NOMO-1 treated with dmso at 0.1 percent for 144 hours (cell line): ENCODE measurements around the gene RBM4B.
A peak's percentile ranks its signal among the peaks of the same experiment; 100 is the strongest.

ENCODE experiments used
- DNase-seq: peaks from one replicate; lab custom pipeline; 2025; ENCODE audit not compliant: unreplicated experiment; lab: John Stamatoyannopoulos, UW

Gene RBM4B

DNA sequence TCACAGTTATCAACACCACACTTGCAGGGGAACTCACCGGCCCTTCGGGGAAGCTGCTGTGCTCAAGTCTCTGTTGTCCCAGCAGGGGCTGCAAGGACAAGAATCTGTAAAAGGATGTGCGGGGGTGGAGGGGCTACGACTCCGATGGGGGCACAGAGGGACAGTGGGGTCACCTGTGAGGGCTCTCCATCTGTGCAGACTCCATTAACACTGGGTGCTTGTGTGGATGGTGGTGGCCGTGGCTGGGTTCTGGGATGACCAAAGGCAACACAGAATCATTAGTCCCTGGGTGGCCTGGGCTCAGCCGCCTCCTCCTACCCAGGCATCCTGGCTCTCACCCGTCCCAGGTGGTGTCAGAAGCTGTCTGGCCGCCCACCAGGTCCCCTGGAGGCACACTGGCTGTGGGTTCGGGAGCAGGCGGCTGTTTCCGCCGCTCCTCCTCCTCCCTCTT lies 10.2 kb upstream of the RBM4B start:
- no peak for DNase-seq

DNA sequence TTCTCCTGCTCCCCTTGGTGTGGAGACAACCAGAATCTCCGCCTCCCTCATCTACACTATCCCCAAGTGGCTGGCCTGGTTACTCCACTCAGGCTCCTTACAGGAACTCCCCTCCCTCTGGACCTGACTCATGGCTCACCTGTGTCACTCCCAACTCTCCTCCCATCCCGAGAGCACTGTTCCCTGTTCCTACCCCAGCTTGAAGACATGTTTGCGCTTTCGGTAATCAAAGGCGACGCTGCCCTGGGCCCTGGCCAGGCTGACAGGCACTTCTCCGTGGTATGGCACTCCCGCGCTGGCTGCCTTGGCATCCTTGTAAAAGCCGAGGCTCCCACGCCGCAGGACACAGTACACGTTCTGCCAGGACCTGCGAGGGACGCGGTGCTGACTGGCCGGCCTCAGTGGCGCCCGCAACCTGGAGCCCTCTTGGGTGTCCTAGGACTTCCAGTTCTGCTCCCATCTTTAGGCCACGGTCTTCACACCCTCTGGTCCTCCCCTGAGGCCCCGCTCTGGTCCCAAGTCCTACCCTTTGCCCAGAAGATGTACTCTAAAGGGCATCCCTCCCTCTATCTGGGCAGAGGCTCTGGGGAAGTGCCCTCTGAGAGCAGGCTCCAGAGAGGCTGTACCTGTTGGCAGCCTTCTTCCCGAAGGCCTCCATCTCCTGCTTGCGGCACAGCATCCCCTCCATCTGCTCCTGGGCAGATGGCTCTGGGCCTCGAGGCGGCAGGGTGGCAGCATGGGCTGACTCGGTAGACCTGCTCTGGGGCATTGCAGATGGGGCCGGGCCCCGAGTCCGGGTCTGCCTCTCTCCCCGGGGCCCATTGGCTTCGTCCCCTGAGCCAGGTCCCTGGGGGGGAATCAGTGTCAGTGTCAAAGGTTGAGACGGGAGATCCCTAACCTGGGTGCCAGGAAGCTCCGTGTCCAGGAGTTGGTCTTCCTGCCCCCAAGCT lies 9.4 kb upstream of the RBM4B start:
- no peak for DNase-seq

DNA sequence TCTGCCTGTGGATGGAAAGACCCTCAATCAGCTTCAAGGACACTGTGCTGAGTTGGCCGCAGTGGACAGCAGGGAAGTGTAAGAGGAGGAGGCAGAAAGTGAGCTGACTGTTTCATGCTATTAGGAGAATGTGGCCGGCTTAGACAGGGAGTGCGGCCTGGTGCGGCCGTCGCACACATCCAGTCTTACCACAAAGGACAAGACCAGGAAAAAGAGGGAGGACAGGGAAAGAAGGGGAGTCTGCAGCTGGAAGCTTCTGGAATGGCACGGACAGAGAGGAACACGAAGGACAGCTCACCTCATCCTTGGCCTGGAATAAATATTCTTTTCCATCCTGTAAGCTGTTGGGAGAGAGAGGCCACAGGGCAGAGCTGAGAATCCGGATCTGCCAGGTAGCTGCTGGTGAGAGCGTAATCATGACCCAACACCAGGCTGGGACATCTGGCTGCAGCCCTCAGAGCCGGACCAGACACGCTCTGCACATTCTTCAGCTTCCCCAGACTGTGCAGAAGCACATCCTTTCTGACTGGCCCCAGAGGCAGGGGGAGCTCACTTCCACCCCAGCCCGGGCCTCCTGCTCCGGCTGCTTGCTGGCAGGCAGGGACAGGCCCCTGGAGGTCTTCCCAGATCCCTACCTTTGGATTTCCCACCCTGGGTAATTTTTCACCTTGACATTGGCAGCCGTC lies 8.6 kb upstream of the RBM4B start:
- DNase-seq: no peak

DNA sequence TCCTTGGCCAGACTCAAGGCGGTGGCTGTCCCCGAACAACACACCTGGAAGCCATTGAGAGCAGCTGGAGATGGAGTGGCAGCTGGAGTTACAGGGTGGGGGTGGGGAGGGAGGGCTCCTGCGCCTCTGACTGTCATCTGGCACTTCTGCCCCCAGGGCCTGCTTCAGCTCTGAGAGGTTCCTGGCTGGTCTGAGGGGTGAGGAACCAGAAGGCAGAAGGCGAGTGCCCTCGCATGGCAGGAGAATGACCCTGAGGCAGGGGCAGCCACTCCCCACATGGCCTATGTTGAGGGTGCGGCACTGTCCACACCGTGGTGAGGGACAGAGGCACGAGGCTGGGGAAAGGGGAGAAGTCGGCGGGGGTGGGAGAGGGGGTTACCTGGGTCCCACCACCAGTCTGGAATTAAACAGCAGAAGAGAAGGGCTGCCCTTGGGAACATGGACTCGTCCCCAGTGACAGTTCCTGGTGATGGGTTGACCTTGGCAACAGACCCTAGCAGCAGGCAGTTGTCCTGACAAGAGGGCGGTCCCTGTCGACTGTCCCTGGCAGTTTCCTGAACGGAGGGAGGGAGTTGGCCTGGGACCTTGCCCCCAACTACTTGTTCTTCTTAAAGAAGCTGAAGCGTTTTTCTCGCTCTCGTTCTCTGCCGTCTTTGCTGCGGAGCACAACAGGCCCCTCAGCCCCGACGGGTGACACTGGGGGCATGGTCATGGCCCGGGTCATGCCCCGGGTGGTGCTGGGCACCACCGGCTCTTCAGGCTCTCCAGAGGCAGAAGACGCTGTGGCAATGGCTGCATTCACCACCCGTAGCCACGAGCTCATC lies 7.8 kb upstream of the RBM4B start:
- DNase-seq: no peak

DNA sequence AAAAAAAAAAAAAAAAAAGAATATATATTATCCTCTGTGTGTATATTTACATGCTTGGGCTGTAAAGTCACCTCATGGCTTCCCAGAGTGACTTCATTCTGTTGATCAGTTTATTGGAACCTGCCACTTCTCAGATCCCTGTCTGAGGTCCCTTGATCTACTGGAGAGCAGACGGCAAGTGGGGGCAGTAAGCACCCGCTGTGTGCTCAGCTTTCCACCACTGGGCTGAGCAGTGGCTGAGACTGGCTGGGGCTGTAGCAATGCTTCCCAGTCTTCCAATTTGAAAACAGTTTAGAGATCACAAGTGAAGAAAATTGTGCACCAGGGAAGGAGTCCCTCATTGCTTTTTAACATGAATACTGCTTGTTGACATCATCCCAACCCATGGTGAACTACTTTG lies 6.9 kb upstream of the RBM4B start:
- DNase-seq: no peak

DNA sequence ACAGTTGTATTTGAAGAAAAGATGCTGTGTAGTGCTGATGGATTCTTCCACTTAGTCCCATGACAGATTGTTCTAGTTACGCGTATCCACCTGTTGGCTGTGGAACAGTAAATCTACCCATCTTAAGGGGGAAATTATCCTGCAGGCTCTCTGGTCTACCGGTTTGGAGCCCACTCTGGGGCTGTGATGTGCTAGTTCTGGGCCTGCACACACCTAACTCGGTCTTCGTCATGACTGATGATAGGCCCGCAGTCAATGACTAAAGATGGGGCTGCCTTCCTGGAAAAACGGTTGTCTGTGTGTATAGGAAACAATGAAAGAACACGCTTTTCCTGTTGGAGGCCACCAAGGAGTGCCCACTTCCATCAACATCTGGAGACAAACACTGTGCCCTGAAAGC lies 6.2 kb upstream of the RBM4B start:
- no peak for DNase-seq

DNA sequence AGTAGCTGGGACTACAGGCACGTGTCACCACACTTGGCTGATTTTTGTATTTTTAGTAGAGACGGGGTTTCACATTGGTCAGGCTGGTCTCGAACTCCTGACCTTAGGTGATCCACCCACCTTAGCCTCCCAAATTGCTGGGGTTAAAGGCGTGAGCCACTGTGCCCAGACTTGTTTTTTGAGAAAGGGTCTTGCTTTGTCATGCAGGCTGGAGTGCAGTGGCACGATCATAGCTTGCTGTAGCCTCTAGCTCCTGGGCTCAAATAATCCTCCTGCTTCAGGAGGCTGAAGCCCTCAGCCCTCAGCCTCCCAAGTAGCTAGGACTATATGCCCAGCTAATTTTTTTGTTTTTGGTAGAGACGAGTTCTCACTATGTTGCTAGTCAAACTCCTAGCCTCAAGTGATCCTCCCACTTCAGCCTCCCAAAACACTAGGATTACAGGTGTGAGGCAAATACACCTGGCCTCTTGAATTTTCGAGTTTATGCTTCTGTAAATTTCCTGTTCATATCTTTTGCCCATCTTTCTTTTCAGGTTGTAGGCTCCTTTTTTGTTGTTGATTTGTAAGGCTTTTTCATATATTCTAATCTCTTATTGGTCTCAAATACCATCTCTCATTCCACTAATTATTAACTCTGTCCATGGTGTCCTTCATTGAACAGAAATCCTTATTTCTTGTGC lies 3.4 kb upstream of the RBM4B start:
- DNase-seq: no peak

DNA sequence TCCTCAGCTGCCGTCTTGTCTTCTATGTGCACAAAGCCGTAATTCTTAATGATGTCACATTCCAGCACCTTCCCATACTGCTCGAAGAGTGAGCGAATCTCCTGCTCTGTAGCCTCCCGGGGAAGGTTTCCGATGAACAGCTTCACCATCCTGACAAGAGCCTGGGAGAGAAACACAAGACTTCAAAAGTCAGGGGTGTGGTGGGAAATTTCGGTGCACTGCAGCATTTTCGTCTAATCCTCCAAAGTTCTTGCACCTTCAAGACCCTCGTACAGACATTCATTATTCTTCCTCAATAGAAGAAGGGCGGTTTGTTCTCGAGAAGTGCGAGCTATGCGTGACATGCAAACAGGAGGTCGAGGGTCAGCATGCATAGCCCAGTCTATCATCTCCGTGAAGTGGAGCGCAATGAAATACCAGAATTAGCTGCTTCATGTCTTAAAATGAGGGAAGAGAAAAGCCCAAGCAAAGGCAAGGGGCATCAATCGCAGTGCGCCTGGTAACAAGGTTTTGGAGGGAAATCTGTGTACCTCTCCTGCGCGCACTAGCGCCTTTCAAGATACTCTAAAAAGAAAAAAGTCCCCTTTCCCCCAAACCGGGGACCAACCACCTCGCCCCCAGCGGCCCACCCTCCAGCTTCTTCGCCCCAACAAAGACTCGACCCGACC lies 622 bp downstream of the RBM4B start:
- DNase-seq: no peak

DNA sequence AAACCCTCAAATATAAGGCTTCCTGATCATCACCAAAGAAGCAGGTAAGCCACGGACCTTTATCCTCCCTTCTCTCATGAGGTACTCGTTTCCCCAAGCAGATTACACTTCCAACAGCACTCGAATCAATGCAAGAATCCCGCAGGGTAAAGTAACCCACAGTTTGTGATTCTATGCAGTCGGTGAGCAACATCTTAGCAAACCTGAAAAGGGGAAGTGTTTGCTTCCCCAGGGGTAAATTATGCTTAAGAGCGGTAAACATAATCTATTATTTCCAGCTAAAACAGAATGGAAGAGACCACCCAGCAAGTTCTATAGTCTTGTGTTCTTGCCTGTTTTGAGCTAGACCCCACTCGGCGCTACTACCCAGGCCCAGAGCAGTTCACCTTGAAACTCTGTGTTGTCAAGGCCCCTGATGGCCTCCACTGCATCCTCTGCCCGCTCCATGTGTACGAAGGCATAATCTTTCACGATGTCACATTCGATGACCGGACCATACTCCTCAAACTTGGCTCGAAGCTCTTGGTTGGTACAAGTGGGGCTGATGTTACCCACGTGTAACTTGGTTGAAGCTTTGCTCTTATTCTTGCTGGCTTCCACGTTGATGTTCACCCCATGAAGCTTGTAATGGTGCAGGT lies 1.3 kb downstream of the RBM4B start:
- DNase-seq: peak; percentile 37

DNA sequence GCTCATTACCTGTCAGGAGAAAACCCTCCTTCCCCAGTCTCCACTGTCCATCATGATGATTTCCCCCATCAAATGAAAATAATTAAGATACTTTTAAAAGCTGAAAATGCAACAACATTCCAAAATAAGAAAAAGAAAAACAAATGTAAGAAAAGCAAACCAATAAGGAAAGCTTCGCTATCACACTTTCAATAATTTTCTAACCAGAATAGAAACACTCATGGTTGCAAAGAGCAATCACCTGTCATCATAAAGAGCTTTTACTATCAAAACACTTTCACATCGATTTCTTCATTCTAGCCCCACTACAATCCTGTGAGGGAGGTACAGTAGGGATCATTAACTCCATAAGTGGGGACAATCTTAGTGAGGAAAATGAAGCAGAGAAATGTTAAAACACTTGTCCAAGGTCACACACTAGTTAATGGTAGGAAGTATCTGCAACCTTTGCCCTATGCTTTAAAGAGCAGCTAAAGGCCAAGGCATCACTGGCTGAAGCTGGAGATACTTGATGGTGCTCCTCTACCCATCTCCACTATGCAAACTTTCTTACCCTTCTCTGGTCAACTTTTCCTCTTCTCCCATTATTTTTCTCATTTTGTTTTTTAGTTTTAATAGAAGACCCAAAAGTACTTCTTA lies 2.6 kb downstream of the RBM4B start:
- no peak for DNase-seq

DNA sequence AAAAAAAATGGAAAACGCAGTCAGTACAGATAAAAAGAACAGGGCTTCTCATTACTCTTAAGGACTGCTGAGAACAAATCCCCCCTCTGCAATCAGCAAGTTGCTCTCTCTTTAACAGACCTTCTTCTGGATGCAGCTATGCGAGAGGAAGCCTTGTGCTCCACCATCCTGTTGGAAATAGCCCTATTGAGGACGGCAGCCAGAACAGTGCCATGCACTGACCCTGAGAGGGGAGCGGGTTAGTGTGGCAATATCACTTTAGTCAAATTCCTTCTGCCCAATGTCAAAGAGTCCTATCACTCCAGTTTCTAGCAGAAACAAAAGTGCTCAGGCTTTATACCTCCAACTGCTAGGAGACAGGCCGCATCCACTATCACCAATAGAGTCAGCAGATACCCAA lies 6.9 kb downstream of the RBM4B start:
- DNase-seq: no peak

DNA sequence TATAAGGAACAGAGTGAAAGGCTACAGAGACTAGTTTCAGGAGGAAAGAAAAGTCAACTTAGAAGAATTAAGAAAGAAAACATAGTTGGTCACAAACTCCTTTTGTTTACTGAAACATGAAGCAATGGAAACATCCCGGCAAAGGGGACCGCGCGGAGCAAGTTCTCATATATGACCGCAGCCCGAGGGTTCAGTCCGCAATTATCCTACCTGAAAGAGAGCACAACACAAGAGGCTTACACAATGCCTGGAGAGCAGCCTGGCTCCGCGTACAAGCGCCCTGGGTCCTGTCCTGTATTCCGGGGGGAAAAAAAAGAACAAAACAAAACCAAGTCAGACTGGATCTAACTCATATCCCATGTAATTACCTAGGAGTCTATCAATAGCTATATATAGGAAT lies 12.3 kb downstream of the RBM4B start:
- no peak for DNase-seq

DNA sequence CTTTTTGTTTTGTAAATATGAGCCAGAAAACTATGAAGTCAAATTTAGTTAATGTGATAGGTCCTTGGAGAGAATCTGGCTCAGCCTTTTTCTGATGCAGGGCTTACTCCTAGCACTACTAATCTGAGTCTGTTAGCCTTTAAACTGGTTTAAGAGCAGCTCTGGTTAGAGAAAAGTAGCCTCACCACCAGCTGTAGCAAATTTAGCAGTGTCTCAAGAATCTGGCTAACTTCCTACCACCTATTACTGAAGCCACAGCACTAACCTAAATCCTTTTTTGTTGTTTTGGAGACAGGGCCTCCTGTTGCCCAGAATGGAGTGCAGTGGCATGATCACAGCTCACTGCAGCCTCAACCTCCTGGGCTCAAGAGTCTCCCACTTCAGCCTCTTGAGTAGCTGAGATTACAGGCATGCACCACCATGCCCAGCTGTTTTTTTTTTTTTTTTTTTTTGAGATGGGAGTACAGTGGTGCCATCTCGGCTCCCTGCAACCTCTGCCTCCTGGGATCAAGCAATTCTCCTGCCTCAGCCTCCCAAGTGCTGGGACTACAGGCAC lies 13.9 kb downstream of the RBM4B start:
- DNase-seq: no peak

DNA sequence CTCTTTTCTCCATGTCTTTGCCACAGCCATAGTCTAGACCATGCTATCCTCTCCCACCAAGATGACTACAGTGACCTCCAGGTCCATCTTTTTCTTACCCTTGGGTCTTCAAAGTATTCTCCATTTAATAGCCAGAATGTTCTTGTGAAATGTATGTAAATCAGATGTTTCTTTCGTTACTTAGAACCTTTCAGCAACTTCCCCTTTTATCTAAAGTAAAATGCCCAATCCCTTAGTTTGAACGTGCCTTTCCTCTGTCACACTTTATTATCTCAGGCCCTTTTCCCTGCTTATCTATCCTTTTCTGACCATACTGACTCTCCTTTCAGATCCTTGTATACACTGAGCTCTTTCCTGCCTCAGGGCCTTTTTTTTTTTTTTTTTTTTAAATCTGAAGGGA lies 17.9 kb downstream of the RBM4B start:
- DNase-seq: peak; percentile 62

DNA sequence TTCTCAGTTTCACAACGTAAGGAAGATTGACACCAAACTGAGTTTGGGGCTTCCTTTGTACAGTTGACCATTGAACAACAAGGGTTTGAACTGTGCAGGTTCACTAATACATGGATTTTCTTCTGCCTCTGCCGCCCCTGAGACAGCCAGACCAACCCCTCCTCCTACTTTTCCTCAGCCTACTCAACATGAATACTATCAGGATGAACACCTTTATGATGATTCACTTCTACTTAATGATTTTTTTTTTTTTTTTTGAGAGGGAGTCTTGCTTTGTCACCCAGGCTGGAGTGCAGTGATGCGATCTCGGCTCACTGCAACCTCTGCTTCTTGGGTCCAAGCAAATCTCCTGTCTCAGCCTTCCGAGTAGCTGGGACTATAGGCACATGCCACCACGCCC lies 24.6 kb downstream of the RBM4B start:
- DNase-seq: no peak

DNA sequence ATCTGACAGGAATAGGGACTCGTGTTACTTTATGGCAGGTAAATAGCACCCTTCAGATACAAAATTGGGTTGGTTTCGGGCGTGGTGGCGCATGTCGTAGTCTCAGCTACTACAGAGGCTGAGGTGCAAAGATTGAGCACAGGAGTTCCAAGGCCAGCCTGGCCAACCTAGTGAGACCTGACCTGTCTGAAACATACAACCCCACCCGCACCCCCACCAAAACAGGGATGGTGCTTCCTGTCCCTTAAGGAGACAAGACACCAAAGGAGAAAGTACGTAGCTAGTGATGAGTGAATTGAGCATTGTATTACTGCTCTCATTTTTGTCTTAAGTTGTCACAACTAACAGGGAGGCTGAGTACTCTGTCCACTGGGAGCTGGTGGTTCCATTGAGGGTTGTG lies 25.0 kb downstream of the RBM4B start:
- no peak for DNase-seq

DNA sequence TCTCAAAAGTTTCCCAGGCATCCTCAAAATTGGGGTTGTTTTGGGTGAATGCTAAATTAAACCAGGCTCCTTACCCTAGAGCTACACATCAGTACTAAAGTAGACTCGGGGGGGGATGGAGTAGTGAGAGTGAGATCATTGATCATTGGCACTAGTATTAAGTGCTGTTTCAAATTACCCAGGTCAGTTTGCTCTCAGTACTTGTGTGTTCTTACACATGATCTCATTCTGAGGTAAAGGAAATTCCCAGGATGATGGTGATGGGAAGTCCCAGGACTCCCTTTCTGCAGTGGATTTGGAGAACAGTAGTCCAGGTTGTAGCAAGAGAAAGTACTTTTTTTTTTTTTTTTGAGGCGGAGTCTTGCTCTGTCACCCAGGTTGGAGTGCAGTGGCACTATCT lies 26.7 kb downstream of the RBM4B start:
- no peak for DNase-seq

DNA sequence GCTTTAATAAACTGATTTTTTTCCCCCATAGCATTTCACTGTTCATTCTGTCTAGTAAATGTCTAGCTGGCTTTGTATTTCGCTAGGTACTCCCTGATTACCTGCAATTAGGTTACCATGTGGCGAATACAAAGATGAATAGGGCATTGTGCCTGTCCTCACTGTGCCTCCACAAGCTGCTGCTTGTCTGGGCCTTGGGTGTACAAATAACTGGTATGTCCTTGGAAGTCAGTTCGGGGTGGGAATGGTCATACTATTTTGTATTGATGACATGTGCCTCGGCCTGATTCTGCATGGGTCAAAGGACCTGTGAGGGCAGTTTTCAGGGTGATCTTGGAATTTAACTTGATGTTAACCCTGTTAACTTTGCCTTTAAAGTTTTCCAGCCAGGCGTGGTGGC lies 27.8 kb downstream of the RBM4B start:
- no peak for DNase-seq

DNA sequence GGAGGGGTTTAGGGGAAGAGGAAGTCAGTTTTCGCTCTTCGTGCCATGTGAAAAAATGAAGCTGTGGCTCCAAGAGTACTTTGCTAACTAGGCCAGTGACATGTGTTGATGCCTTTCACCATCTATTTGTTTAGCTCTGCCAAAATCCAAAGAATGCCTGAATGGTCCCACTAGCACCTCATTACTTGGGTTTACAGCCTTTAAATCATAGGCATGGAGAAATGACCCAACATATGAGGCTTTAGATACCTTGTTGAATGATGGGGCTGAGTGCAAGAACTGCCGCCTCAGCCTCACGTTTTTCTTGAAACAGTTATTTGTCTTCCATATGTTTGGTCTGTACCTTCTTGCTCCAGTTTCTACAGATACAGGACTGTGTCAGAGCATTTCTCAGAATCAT lies 30.9 kb downstream of the RBM4B start:
- no peak for DNase-seq
